Uterus (tissue), 4 donors: ENCODE measurements around the gene ANKRD44. TPM values are rescaled to one million over a fixed set of nuclear protein-coding genes. Genes with fewer than 3 reads are reported as not detected.

Experiments used
- DNase-seq, 2 donors: peaks; one replicate each; pipeline ENCODE4 v3.0.0-alpha.2; 2019 to 2020
- H3K27ac ChIP-seq, 2 donors: fragments of 200-600 bp; sonication (generic); 1 replicate in 1 of 2; 2 replicates in 1 of 2; pipeline ENCODE4 v1.5.1; 2016 to 2018
- H3K27me3 ChIP-seq, 2 donors: fragments of 200-600 bp; sonication (generic); one replicate each; pipeline ENCODE4 v1.5.1; 2018 to 2019; ENCODE audit warnings: control low read depth in 1 of 2
- H3K36me3 ChIP-seq, 2 donors: fragments of 200-600 bp; sonication (generic); one replicate each; pipeline ENCODE4 v1.5.1; 2019; ENCODE audit warnings: control low read depth in 1 of 2
- H3K4me1 ChIP-seq, 2 donors: fragments of 200-600 bp; sonication (generic); one replicate each; pipeline ENCODE4 v1.5.1; 2018 to 2019; ENCODE audit warnings: control low read depth in 1 of 2
- H3K4me3 ChIP-seq, 2 donors: fragments of 200-600 bp; sonication (generic); 1 replicate in 1 of 2; 2 replicates in 1 of 2; pipeline ENCODE4 v1.5.1; 2018 to 2019; ENCODE audit warnings: mild to moderate bottlenecking in 1 of 2
- H3K9me3 ChIP-seq, 2 donors: fragments of 200-600 bp; sonication (generic); one replicate each; pipeline ENCODE4 v1.5.1; 2019; ENCODE audit warnings: control low read depth in 1 of 2
- POLR2A ChIP-seq, 2 donors: fragments of 450-650 bp; IDR thresholded peaks; one replicate each; pipeline ENCODE4 v1.6.1; 2016; ENCODE audit warnings: antibody characterized with exemption in 2 of 2, mild to moderate bottlenecking in 1 of 2, moderate library complexity in 1 of 2
- intact Hi-C: fragments of 100-400 bp; cut with DNase I; formaldehyde crosslinking; loops from one replicate; pipeline ENCODE4 v1.15.1; 2023; ENCODE audit warnings: low total_unique reads
- total RNA-seq, 4 donors: library from RNA; depleted of rRNA in 3 of 4; stranded (reverse); fragments of >200 nt in 3 of 4; gene quantifications; one replicate each; pipeline versions ENCODE4 v1.1.0 to v1.2.4, GENCODE V29; 2014 to 2023
- TF ChIP-seq, protein P1 (sequence below), 4 experiments: fragments of 200-600 bp in 2 of 4; fragments of 450-650 bp in 2 of 4; sonication (generic) in 2 of 4; IDR thresholded peaks; one replicate each; pipeline ENCODE4 v1.5.1; 2016 to 2019; ENCODE audit warnings: antibody characterized with exemption in 4 of 4, mild to moderate bottlenecking in 2 of 4, moderate library complexity in 1 of 4
- donor health status: DM: yes; HTN: yes; CAD: no.

ANKRD44 gene
- total RNA-seq, 4 donors from 2014 or later: 14.4 to 71.5 (median 23.2) TPM

DNA sequence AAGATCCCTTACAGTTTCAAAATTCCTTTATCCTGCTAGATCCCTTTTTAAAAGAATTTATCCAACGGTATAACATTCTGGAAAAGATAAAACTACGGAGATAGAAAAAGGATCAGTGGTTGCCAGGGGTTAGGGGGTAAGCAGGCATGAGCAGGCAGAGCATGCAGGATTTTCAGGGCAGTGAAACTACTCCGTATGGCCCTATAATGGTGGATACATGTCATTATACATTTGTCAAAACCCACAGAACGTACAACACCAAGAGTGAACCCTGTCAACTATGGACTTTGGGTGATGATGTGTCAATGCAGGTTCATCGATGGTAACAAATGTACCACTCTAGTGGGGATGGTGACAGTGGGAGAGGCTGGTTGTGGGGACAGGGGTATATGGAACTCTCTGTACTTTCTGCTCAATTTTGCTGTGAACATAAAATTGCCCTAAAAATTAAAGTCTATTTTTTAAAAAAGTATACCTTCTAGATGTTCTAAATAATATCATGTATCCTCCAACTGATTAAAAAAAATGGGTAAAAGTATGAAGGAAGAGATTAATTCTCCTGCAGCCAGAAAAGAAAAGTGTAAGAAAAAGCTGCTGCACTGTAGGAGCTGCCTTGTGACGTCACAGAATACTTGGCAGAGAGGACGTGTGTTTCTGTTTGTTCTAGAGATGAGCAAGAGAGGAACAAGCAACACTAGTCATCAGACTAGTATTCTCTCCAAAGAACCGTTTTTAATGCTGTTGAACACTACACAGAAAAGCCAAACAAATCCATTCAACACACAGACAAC lies 23.6 kb downstream of the ANKRD44 start:
- H3K36me3 ChIP-seq: no peaks in the 10 kb centered on the region
- H3K4me1 ChIP-seq: no peaks in the 10 kb centered on the region
- peak overlapping the region; percentile 60 to 67 for H3K27ac ChIP-seq
- H3K9me3 ChIP-seq: no peaks in the 10 kb centered on the region
- DNase-seq: peak; percentile 64 to 86
- intact Hi-C loops: no loop called here
- no peaks in the 10 kb centered on the region for H3K27me3 ChIP-seq
- no peak overlapping the region for H3K4me3 ChIP-seq
- TF ChIP-seq POLR2A (IDR thresholded peaks at IDR 0.05): no peak
- TF ChIP-seq, protein P1, sequence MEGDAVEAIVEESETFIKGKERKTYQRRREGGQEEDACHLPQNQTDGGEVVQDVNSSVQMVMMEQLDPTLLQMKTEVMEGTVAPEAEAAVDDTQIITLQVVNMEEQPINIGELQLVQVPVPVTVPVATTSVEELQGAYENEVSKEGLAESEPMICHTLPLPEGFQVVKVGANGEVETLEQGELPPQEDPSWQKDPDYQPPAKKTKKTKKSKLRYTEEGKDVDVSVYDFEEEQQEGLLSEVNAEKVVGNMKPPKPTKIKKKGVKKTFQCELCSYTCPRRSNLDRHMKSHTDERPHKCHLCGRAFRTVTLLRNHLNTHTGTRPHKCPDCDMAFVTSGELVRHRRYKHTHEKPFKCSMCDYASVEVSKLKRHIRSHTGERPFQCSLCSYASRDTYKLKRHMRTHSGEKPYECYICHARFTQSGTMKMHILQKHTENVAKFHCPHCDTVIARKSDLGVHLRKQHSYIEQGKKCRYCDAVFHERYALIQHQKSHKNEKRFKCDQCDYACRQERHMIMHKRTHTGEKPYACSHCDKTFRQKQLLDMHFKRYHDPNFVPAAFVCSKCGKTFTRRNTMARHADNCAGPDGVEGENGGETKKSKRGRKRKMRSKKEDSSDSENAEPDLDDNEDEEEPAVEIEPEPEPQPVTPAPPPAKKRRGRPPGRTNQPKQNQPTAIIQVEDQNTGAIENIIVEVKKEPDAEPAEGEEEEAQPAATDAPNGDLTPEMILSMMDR (IDR thresholded peaks at IDR 0.05): no peak

DNA sequence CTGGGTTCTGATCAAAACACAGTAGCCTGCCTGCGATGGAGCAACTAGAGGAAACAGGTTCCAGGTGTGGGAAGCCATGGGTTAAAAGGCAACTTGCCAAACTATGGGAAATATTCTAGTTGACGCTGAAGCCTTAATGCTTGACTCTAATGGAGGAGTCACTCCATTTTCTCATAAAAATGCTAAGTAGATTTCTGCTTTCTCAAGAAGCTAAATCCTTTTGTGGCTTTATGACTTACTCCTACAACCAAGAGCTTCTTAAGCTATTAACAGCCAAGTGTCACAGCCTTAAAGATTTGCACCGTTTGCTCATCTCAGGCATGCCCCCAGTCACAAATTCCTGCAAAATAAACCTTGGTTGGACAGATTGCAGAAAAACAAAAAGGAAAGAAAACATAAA lies 25.2 kb downstream of the ANKRD44 start:
- no peaks in the 10 kb centered on the region for H3K36me3 ChIP-seq
- intact Hi-C loops: no loop called here
- H3K27ac ChIP-seq: no peak overlapping the region
- no peak for TF ChIP-seq POLR2A (IDR thresholded peaks at IDR 0.05)
- TF ChIP-seq, protein P1 (IDR thresholded peaks at IDR 0.05): no peak
- no peak overlapping the region for H3K4me3 ChIP-seq
- no peak for DNase-seq
- H3K4me1 ChIP-seq: no peaks in the 10 kb centered on the region
- H3K9me3 ChIP-seq: no peaks in the 10 kb centered on the region
- no peaks in the 10 kb centered on the region for H3K27me3 ChIP-seq

DNA sequence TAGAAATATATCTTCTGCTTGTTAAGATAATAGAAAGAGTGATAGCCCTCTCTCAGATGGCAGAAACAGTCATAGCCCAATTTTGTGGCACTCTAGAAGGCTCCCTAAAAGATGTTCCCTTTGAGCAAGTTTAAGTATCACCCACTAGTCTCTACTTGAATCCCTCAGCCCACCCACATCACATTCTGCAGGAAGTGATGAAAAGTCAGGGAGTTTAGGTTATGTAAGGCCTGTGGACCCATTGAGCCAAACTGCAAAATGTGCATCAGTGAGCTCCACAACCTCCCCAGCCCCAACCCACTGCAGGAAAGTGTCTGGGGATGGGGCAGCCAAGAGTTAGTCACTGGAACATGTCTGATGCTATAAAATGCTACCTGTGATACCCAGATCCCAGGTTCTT lies 25.6 kb downstream of the ANKRD44 start:
- no peak overlapping the region for H3K27ac ChIP-seq
- no peaks in the 10 kb centered on the region for H3K27me3 ChIP-seq
- H3K4me3 ChIP-seq: no peak overlapping the region
- intact Hi-C loops: no loop called here
- H3K36me3 ChIP-seq: no peaks in the 10 kb centered on the region
- DNase-seq: no peak
- no peaks in the 10 kb centered on the region for H3K4me1 ChIP-seq
- H3K9me3 ChIP-seq: no peaks in the 10 kb centered on the region
- no peak for TF ChIP-seq POLR2A (IDR thresholded peaks at IDR 0.05)
- TF ChIP-seq, protein P1 (IDR thresholded peaks at IDR 0.05): no peak

DNA sequence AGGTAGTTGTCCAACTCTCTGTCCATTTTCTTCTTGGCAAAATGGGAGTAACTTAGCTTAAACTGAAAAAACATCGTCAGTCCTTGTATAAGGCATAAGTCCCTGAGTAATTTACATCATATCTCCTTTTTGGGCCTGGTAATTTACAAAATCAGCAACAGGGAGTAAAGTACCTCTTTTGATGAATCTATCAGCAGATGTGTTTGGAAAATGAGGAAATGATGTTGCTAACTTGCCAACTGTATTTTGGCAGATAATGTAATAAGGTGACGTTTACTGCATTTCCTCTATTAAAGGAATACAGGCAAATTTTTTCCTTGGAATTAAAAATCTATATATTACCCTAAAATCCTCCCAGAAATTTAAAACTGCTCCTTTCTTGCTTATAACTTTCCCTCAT lies 29.2 kb downstream of the ANKRD44 start:
- H3K9me3 ChIP-seq: no peaks in the 10 kb centered on the region
- intact Hi-C loops: no loop called here
- H3K27me3 ChIP-seq: no peaks in the 10 kb centered on the region
- no peak overlapping the region for H3K4me3 ChIP-seq
- no peaks in the 10 kb centered on the region for H3K36me3 ChIP-seq
- H3K27ac ChIP-seq: peak overlapping the region in 1 of 2 donors; percentile 7
- TF ChIP-seq POLR2A (IDR thresholded peaks at IDR 0.05): no peak
- TF ChIP-seq, protein P1 (IDR thresholded peaks at IDR 0.05): no peak
- no peak for DNase-seq
- H3K4me1 ChIP-seq: no peaks in the 10 kb centered on the region

DNA sequence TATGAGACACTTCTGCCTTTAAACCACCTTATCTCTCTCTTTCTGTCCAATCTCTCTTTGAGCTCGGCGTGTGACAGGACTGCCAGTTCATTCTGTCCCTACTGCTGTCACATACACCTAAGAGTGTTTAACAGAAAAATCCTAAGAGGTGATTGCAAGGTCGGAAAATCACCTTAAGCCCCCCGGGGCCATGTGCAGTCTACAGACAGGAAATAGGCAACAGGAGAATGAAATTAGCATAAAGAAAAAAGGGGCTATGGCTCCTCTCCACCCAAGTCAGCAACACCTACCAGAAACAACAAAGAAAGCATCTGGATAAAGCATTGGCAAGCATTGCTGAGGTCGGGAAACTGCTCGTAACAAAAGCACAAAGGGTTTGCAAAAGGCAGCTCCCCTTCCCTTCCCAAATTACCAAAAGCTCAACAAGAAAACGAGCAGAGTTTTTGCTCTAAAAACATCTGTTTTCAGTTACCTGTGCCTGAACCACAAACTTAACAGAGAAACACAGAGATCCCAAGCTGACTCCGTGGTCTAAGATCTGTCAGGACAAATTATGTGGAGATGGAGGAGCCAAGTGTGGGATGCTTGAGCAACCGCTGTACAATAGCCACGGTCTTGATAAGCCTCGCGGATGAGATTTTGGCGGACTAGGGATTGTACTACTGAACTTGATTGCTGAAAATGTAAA lies 30.4 kb downstream of the ANKRD44 start:
- Histone ChIP-seq H3K36me3 (no peaks in the 10 kb centered on the region), H3K27ac (peak overlapping the region; percentile 10 to 35), H3K9me3 (no peaks in the 10 kb centered on the region), H3K27me3 (no peaks in the 10 kb centered on the region), H3K4me1 (no peaks in the 10 kb centered on the region), H3K4me3 (no peak overlapping the region)
- peak; percentile 62 to 63 for DNase-seq
- intact Hi-C loops: no loop called here
- no peak for TF ChIP-seq POLR2A (IDR thresholded peaks at IDR 0.05)
- TF ChIP-seq, protein P1 (IDR thresholded peaks at IDR 0.05): no peak
